A549 (cell line): ENCODE data around the gene MAL.

Source experiments
- CHD2 ChIP-seq: fragments of 150-350 bp; IDR thresholded peaks from 2 replicates; pipeline ENCODE4 v1.6.1; 2014; ENCODE audit warnings: low read length; ENCODE audit not compliant: partially characterized antibody
- EP300 ChIP-seq, 2 experiments: fragments of >200 bp; sonication (Bioruptor Twin); formaldehyde crosslinking; IDR thresholded peaks; 2 replicates in 1 of 2; 3 replicates in 1 of 2; pipeline ENCODE4 v1.6.1; 2016 to 2017
- JUN ChIP-seq, 2 experiments: fragments of >200 bp; sonication (Bioruptor Twin); formaldehyde crosslinking; IDR thresholded peaks; 2 replicates in 1 of 2; 3 replicates in 1 of 2; pipeline ENCODE4 v1.6.1; 2016 to 2017
- MAFK ChIP-seq: fragments of 450-650 bp; IDR thresholded peaks from 2 replicates; pipeline ENCODE4 v1.6.1; 2014; ENCODE audit not compliant: partially characterized antibody
- MAZ ChIP-seq: fragments of 150-350 bp; IDR thresholded peaks from 2 replicates; pipeline ENCODE4 v1.6.1; 2014; ENCODE audit warnings: antibody characterized with exemption, low read depth, low read length, borderline replicate concordance
- NPAS2 ChIP-seq: fragments of 250-450 bp; sonication (Bioruptor Pico); IDR thresholded peaks from 2 replicates; pipeline ENCODE4 v1.8.0; 2022; ENCODE audit warnings: mild to moderate bottlenecking, moderate library complexity, borderline replicate concordance
- POLR2A ChIP-seq: IDR thresholded peaks from 2 replicates; pipeline ENCODE4 v1.6.1; 2012; ENCODE audit warnings: mild to moderate bottlenecking, low read length
- RAD21 ChIP-seq, 2 experiments: fragments of >200 bp in 1 of 2; sonication (Bioruptor Twin) in 1 of 2; formaldehyde crosslinking in 1 of 2; IDR thresholded peaks in 1 of 2; conservative IDR thresholded peaks in 1 of 2; 2 replicates in 1 of 2; 3 replicates in 1 of 2; pipeline ENCODE4 v1.6.1; 2012 to 2018; ENCODE audit warnings: inconsistent platforms in 1 of 2
- RARB ChIP-seq: fragments of 250-450 bp; sonication (Bioruptor Pico); IDR thresholded peaks from 2 replicates; pipeline ENCODE4 v1.8.0; 2021; ENCODE audit warnings: mild to moderate bottlenecking, moderate library complexity
- SMC3 ChIP-seq: fragments of >200 bp; sonication (Bioruptor Twin); formaldehyde crosslinking; IDR thresholded peaks from 3 replicates; pipeline ENCODE4 v1.6.1; 2018; ENCODE audit warnings: inconsistent platforms
- TF ChIP-seq, protein P1 (sequence below): fragments of >200 bp; sonication (Bioruptor Twin); formaldehyde crosslinking; IDR thresholded peaks from 3 replicates; pipeline ENCODE4 v1.5.1; 2016
- TF ChIP-seq, protein P2 (sequence below): IDR thresholded peaks from 2 replicates; pipeline ENCODE4 v1.6.1; 2012
- TF ChIP-seq, protein P3 (sequence below): fragments of 450-650 bp; IDR thresholded peaks from 2 replicates; pipeline ENCODE4 v1.6.1; 2014; ENCODE audit warnings: antibody characterized with exemption
- TF ChIP-seq, protein P4 (sequence below): fragments of 200-600 bp; sonication (generic); IDR thresholded peaks from 2 replicates; pipeline ENCODE4 v1.6.1; 2016; ENCODE audit warnings: antibody characterized with exemption, mild to moderate bottlenecking, moderate library complexity

DNA sequence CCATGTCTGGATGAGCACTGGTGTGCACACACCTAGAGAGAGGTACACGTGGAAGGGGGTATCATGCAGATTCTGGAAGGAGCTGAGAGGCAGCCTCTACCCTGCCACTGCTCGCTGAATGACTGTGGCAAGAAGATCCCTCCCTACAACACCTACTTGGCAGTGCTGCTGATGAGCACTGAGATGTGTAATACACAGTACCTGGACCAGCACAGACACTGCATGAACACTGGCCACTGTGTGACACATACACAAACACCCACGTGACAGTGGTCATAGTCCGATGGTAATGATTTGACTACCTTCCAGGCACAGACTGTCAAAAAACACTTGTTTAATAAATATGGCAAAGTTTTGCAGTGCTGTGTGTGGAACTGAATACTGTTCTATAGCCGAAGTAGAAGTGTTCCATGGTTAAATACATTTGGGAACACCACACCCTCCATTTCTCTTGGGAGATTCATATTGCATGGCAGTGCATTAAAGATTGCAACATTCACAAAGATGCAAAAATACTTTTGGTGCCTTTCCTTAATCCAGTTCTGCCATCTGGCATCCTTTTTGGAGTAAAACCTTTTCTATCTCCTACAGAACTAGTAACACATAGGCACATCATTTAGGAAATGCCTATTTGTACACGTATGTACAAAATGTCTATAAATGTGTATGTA is 66.5 kb downstream of the MAL start:
- TF ChIP-seq CHD2 (no peak), POLR2A (no peak; the same call in 1 of the 2 replicates), SMC3 (no peak), EP300 (IDR thresholded peaks at IDR 0.05) (no peak), MAZ (no peak), MAFK (no peak), RARB (CRISPR knock-in tag) (no peak), RAD21 (conservative IDR thresholded peaks at IDR 0.05 in 1 of 2, IDR thresholded peaks at IDR 0.05 in 1 of 2) (no peak), JUN (IDR thresholded peaks at IDR 0.05) (no peak), NPAS2 (CRISPR knock-in tag) (no peak)
- TF ChIP-seq, protein P1, sequence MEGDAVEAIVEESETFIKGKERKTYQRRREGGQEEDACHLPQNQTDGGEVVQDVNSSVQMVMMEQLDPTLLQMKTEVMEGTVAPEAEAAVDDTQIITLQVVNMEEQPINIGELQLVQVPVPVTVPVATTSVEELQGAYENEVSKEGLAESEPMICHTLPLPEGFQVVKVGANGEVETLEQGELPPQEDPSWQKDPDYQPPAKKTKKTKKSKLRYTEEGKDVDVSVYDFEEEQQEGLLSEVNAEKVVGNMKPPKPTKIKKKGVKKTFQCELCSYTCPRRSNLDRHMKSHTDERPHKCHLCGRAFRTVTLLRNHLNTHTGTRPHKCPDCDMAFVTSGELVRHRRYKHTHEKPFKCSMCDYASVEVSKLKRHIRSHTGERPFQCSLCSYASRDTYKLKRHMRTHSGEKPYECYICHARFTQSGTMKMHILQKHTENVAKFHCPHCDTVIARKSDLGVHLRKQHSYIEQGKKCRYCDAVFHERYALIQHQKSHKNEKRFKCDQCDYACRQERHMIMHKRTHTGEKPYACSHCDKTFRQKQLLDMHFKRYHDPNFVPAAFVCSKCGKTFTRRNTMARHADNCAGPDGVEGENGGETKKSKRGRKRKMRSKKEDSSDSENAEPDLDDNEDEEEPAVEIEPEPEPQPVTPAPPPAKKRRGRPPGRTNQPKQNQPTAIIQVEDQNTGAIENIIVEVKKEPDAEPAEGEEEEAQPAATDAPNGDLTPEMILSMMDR: no peak
- TF ChIP-seq, protein P2, sequence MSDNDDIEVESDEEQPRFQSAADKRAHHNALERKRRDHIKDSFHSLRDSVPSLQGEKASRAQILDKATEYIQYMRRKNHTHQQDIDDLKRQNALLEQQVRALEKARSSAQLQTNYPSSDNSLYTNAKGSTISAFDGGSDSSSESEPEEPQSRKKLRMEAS: no peak
- TF ChIP-seq, protein P3, sequence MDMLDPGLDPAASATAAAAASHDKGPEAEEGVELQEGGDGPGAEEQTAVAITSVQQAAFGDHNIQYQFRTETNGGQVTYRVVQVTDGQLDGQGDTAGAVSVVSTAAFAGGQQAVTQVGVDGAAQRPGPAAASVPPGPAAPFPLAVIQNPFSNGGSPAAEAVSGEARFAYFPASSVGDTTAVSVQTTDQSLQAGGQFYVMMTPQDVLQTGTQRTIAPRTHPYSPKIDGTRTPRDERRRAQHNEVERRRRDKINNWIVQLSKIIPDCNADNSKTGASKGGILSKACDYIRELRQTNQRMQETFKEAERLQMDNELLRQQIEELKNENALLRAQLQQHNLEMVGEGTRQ: no peak
- TF ChIP-seq, protein P4, sequence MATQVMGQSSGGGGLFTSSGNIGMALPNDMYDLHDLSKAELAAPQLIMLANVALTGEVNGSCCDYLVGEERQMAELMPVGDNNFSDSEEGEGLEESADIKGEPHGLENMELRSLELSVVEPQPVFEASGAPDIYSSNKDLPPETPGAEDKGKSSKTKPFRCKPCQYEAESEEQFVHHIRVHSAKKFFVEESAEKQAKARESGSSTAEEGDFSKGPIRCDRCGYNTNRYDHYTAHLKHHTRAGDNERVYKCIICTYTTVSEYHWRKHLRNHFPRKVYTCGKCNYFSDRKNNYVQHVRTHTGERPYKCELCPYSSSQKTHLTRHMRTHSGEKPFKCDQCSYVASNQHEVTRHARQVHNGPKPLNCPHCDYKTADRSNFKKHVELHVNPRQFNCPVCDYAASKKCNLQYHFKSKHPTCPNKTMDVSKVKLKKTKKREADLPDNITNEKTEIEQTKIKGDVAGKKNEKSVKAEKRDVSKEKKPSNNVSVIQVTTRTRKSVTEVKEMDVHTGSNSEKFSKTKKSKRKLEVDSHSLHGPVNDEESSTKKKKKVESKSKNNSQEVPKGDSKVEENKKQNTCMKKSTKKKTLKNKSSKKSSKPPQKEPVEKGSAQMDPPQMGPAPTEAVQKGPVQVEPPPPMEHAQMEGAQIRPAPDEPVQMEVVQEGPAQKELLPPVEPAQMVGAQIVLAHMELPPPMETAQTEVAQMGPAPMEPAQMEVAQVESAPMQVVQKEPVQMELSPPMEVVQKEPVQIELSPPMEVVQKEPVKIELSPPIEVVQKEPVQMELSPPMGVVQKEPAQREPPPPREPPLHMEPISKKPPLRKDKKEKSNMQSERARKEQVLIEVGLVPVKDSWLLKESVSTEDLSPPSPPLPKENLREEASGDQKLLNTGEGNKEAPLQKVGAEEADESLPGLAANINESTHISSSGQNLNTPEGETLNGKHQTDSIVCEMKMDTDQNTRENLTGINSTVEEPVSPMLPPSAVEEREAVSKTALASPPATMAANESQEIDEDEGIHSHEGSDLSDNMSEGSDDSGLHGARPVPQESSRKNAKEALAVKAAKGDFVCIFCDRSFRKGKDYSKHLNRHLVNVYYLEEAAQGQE: no peak
